Tibial artery (tissue), 4 donors: ENCODE measurements around the gene B4GALT1.

Source experiments
- DNase-seq, 2 donors: peaks; one replicate each; pipeline ENCODE4 v3.0.0-alpha.2; 2019
- H3K27ac ChIP-seq, 2 donors: fragments of 200-600 bp; sonication (generic) in 1 of 2; 1 replicate in 1 of 2; 2 replicates in 1 of 2; pipeline ENCODE4 v1.5.1; 2018 to 2019; ENCODE audit warnings: mild to moderate bottlenecking in 1 of 2
- H3K27me3 ChIP-seq, 2 donors: fragments of 200-600 bp; sonication (generic) in 1 of 2; one replicate each; pipeline versions ENCODE4 v1.5.1 to v1.6.0; 2016 to 2019
- H3K36me3 ChIP-seq, 3 donors: fragments of 200-600 bp; sonication (generic) in 2 of 3; one replicate each; pipeline ENCODE4 v1.5.1; 2016 to 2019; ENCODE audit warnings: mild to moderate bottlenecking in 2 of 3
- H3K4me1 ChIP-seq, 4 donors: fragments of 200-600 bp; sonication (generic) in 2 of 4; 1 replicate in 3 of 4; 2 replicates in 1 of 4; pipeline ENCODE4 v1.5.1; 2016 to 2019
- H3K4me3 ChIP-seq, 2 donors: fragments of 200-600 bp; sonication (generic) in 1 of 2; 1 replicate in 1 of 2; 2 replicates in 1 of 2; pipeline ENCODE4 v1.5.1; 2018 to 2019; ENCODE audit warnings: mild to moderate bottlenecking in 2 of 2
- H3K9me3 ChIP-seq, 3 donors: fragments of 200-600 bp; sonication (generic) in 1 of 3; one replicate each; pipeline ENCODE4 v1.5.1; 2016 to 2019
- intact Hi-C: fragments of 100-400 bp; cut with DNase I; formaldehyde crosslinking; loops from one replicate; pipeline ENCODE4 v1.15.0; 2023; ENCODE audit warnings: low total_unique reads
- TF ChIP-seq, protein P1 (sequence below), 2 experiments: fragments of 200-600 bp in 1 of 2; fragments of 450-650 bp in 1 of 2; IDR thresholded peaks; one replicate each; pipeline ENCODE4 v1.5.1; 2017 to 2019; ENCODE audit warnings: antibody characterized with exemption in 2 of 2, mild to moderate bottlenecking in 1 of 2, moderate library complexity in 1 of 2

The B4GALT1 gene

DNA sequence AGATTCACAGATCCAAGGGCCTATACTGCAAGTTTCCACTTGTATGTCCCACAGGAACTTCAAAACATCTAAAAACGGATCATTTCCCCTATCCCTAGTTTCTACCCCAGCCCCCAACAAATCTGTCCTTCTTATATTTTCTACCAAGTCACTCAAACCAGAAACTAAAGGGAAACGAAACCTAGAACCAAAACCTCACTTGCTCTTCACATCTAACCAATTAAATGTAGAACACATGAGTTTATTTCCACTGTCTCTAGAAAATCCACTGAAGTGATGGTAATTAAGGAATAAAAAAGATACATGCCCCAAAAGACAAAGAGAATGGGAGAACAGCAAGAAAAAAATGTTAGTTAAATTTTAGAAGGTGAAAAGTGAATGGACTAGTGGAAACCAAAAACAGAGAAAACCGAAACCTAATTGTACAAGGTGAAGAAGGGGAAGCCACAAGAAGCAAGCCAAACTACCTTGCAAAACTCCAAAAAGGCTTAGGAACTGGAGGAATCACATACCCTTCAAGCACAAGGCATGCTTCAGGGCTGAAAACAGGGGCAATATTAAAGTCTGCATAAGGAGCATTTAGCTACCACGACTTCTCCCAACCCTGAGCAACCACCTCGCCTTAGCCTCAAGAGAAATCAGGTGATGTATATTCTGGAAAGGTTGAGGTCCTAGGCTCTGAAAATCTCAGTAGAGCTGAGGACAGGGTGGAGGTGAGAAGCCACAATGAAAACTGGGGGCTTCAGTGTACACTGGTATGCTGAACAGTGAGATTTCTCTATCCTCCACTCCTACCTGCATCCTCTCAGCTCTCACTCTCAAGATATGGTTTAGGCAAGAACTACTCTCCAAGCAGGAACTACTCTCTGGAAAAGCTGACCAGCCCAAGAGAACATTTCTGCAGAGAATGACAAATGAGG lies 101.7 kb downstream of the B4GALT1 start:
- H3K4me1 ChIP-seq, result peaks cover 0 to 26% (median 18%) of the 10 kb centered on the region in 4 donors
- intact Hi-C loops, result no loop called here
- H3K27me3 ChIP-seq, result no peaks in the 10 kb centered on the region
- H3K36me3 ChIP-seq, result peaks cover 60 to 79% (median 74%) of the 10 kb centered on the region in 3 donors
- no peak overlapping the region for H3K4me3 ChIP-seq
- TF ChIP-seq, protein P1, sequence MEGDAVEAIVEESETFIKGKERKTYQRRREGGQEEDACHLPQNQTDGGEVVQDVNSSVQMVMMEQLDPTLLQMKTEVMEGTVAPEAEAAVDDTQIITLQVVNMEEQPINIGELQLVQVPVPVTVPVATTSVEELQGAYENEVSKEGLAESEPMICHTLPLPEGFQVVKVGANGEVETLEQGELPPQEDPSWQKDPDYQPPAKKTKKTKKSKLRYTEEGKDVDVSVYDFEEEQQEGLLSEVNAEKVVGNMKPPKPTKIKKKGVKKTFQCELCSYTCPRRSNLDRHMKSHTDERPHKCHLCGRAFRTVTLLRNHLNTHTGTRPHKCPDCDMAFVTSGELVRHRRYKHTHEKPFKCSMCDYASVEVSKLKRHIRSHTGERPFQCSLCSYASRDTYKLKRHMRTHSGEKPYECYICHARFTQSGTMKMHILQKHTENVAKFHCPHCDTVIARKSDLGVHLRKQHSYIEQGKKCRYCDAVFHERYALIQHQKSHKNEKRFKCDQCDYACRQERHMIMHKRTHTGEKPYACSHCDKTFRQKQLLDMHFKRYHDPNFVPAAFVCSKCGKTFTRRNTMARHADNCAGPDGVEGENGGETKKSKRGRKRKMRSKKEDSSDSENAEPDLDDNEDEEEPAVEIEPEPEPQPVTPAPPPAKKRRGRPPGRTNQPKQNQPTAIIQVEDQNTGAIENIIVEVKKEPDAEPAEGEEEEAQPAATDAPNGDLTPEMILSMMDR (IDR thresholded peaks at IDR 0.05), result no peak
- no peak overlapping the region for H3K27ac ChIP-seq
- no peak for DNase-seq
- H3K9me3 ChIP-seq, result no peaks in the 10 kb centered on the region
